GM23338 (cell line): ENCODE results near the gene LRP1B. TPM values are rescaled to one million over a fixed set of nuclear protein-coding genes. Genes with fewer than 3 reads are reported as not detected.

Experiments
- ATAC-seq: fragments of 200-7000 bp; cut with Tn5 transposase; 3 replicates; pipeline ENCODE4 v1.9.1; 2020
- DNase-seq: peaks from one replicate; pipeline ENCODE4 v3.0.0-alpha.2; 2015; ENCODE audit warnings: low spot score
- H2AFZ ChIP-seq: fragments of 200-600 bp; sonication (generic); 2 replicates; pipeline ENCODE4 v1.8.0; 2016; ENCODE audit warnings: antibody characterized with exemption, mild to moderate bottlenecking, moderate library complexity
- H3F3A ChIP-seq: fragments of 200-600 bp; sonication (generic); replicated peaks from 2 replicates; pipeline ENCODE4 v1.8.0; 2017; ENCODE audit warnings: antibody characterized with exemption, mixed run types, low read depth
- H3K27ac ChIP-seq: fragments of 200-600 bp; sonication (generic); 2 replicates; pipeline ENCODE4 v1.6.1; 2016; ENCODE audit warnings: low read depth
- H3K27me3 ChIP-seq: fragments of 200-600 bp; sonication (generic); 2 replicates; pipeline ENCODE4 v1.8.0; 2016; ENCODE audit warnings: mild to moderate bottlenecking, mixed run types, moderate library complexity; ENCODE audit not compliant: insufficient read depth
- H3K36me3 ChIP-seq: fragments of 200-600 bp; sonication (generic); 2 replicates; pipeline ENCODE4 v1.8.0; 2016; ENCODE audit warnings: mild to moderate bottlenecking; ENCODE audit not compliant: insufficient read depth
- H3K4me1 ChIP-seq: fragments of 200-600 bp; sonication (generic); 2 replicates; pipeline ENCODE4 v1.8.0; 2016; ENCODE audit warnings: mild to moderate bottlenecking, moderate library complexity; ENCODE audit not compliant: insufficient read depth
- H3K4me2 ChIP-seq: fragments of 200-600 bp; sonication (generic); 2 replicates; pipeline ENCODE4 v1.7.1; 2017; ENCODE audit warnings: mixed run types
- H3K4me3 ChIP-seq: fragments of 200-600 bp; sonication (generic); 2 replicates; pipeline ENCODE4 v1.6.1; 2016; ENCODE audit warnings: mixed run types
- H3K79me2 ChIP-seq: fragments of 200-600 bp; sonication (generic); replicated peaks from 2 replicates; pipeline ENCODE4 v1.8.0; 2017; ENCODE audit warnings: mild to moderate bottlenecking; ENCODE audit not compliant: insufficient read depth
- H3K9me2 ChIP-seq: fragments of 200-600 bp; sonication (generic); 2 replicates; pipeline ENCODE4 v1.8.0; 2017; ENCODE audit not compliant: insufficient read depth
- H4K20me1 ChIP-seq: fragments of 200-600 bp; sonication (generic); replicated peaks from 2 replicates; pipeline ENCODE4 v1.8.0; 2017; ENCODE audit warnings: mild to moderate bottlenecking; ENCODE audit not compliant: insufficient read depth
- H3K27ac Mint-ChIP-seq: 2 replicates; pipeline ENCODE4 v1.8.0; 2020; ENCODE audit warnings: inconsistent platforms, mild to moderate bottlenecking, moderate library complexity, mixed read lengths
- H3K27me3 Mint-ChIP-seq: 3 replicates; pipeline ENCODE4 v1.8.0; 2022; ENCODE audit warnings: low read depth, mild to moderate bottlenecking, moderate library complexity, mixed read lengths, inconsistent platforms; ENCODE audit not compliant: insufficient read depth, poor library complexity
- H3K36me3 Mint-ChIP-seq: 3 replicates; pipeline ENCODE4 v1.8.0; 2021; ENCODE audit warnings: low read depth, mild to moderate bottlenecking, inconsistent platforms, moderate library complexity, mixed read lengths
- H3K4me1 Mint-ChIP-seq: 3 replicates; pipeline ENCODE4 v1.8.0; 2020; ENCODE audit warnings: mild to moderate bottlenecking, inconsistent platforms, mixed read lengths
- H3K4me3 Mint-ChIP-seq: 3 replicates; pipeline ENCODE4 v1.8.0; 2021; ENCODE audit warnings: moderate library complexity, mild to moderate bottlenecking, inconsistent platforms, mixed read lengths
- H3K9me3 Mint-ChIP-seq: 3 replicates; pipeline ENCODE4 v1.8.0; 2020; ENCODE audit warnings: moderate library complexity, mild to moderate bottlenecking, inconsistent platforms, mixed read lengths
- EZH2 ChIP-seq: fragments of 200-600 bp; sonication (generic); IDR thresholded peaks from one replicate; pipeline ENCODE4 v1.8.0; 2017; ENCODE audit warnings: antibody characterized with exemption, mild to moderate bottlenecking, low read depth; ENCODE audit not compliant: unreplicated experiment
- JUNB ChIP-seq: IDR thresholded peaks from one replicate; pipeline ENCODE4 v1.6.1; 2016; ENCODE audit warnings: antibody characterized with exemption; ENCODE audit not compliant: unreplicated experiment
- NANOG ChIP-seq: IDR thresholded peaks from 2 replicates; pipeline ENCODE4 v1.6.1; 2016; ENCODE audit warnings: antibody characterized with exemption, borderline replicate concordance
- STAT1 ChIP-seq: IDR thresholded peaks from one replicate; pipeline ENCODE4 v1.6.1; 2016; ENCODE audit warnings: antibody characterized with exemption; ENCODE audit not compliant: unreplicated experiment
- polyA plus RNA-seq: library from polyadenylated mRNA; unstranded; fragments of >200 nt; fragmentation: Nextera tagmentation; extraction: Ambion mirVana; gene quantifications from 2 replicates; pipeline ENCODE4 v1.2.1, GENCODE V29; 2016
- total RNA-seq: library from RNA; depleted of rRNA; stranded (reverse); fragments of >200 nt; shearing (Covaris generic); gene quantifications from 2 replicates; pipeline ENCODE4 v1.2.3, GENCODE V29; 2014
- TF ChIP-seq, protein P1 (sequence below): fragments of 250-450 bp; sonication (Bioruptor Pico); IDR thresholded peaks from 2 replicates; pipeline ENCODE4 v1.5.0; 2020; ENCODE audit warnings: mild to moderate bottlenecking, moderate library complexity
- TF ChIP-seq, protein P2 (sequence below): IDR thresholded peaks from 2 replicates; pipeline ENCODE4 v1.6.1; 2016; ENCODE audit warnings: antibody characterized with exemption
- TF ChIP-seq, protein P3 (sequence below), 2 experiments: fragments of 200-600 bp in 1 of 2; sonication (generic) in 1 of 2; conservative IDR thresholded peaks; 2 replicates each; pipeline versions ENCODE4 v1.5.1 to v1.6.1; 2016 to 2017; ENCODE audit warnings: antibody characterized with exemption in 2 of 2, low read depth in 2 of 2, mild to moderate bottlenecking in 2 of 2, moderate library complexity in 1 of 2

The LRP1B gene
- total and polyA plus RNA-seq, 2 experiments from 2014 or later: 0.15 to 0.97 TPM

DNA sequence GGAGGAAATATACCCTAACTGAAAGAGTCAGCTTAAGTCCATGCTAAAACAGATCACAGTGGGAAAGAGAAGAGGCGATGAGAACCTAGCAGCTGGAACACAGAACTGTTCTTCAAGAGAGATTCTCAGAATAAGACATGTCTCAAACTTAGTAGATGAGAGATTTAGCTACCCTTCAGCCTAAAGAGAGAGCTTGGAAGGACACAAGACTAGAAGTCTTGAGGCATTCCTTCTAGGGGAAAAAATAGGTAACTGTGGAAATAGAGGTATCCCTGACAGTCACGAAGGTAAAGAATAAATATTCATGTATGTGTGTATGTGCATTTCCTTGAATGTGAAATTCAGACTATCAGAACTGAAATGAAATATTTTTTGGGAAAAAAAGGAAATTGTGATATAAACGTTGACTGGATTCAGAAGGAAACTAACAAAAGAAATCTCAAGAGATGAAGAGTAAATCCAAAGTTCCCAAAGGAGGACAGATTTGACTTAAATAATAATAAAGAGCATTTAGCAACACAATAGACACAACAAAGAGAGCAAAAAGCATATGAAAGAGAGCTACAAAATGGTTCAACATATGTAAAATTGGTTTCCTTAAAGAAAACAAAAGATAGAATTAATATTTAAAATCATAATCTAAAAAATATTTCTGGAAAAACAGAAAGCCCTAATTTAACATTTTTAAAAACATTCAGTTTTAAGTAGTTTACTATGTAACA is 258.7 kb downstream of the LRP1B start:
- peaks cover 30% of the 10 kb centered on the region for H3K4me1 Mint-ChIP-seq
- H3K79me2 ChIP-seq: no peaks in the 10 kb centered on the region
- H3F3A ChIP-seq: no peaks in the 10 kb centered on the region
- TF ChIP-seq JUNB (no peak), NANOG (peak; percentile 42; the same call in 1 of the 2 replicates)
- TF ChIP-seq, protein P1, sequence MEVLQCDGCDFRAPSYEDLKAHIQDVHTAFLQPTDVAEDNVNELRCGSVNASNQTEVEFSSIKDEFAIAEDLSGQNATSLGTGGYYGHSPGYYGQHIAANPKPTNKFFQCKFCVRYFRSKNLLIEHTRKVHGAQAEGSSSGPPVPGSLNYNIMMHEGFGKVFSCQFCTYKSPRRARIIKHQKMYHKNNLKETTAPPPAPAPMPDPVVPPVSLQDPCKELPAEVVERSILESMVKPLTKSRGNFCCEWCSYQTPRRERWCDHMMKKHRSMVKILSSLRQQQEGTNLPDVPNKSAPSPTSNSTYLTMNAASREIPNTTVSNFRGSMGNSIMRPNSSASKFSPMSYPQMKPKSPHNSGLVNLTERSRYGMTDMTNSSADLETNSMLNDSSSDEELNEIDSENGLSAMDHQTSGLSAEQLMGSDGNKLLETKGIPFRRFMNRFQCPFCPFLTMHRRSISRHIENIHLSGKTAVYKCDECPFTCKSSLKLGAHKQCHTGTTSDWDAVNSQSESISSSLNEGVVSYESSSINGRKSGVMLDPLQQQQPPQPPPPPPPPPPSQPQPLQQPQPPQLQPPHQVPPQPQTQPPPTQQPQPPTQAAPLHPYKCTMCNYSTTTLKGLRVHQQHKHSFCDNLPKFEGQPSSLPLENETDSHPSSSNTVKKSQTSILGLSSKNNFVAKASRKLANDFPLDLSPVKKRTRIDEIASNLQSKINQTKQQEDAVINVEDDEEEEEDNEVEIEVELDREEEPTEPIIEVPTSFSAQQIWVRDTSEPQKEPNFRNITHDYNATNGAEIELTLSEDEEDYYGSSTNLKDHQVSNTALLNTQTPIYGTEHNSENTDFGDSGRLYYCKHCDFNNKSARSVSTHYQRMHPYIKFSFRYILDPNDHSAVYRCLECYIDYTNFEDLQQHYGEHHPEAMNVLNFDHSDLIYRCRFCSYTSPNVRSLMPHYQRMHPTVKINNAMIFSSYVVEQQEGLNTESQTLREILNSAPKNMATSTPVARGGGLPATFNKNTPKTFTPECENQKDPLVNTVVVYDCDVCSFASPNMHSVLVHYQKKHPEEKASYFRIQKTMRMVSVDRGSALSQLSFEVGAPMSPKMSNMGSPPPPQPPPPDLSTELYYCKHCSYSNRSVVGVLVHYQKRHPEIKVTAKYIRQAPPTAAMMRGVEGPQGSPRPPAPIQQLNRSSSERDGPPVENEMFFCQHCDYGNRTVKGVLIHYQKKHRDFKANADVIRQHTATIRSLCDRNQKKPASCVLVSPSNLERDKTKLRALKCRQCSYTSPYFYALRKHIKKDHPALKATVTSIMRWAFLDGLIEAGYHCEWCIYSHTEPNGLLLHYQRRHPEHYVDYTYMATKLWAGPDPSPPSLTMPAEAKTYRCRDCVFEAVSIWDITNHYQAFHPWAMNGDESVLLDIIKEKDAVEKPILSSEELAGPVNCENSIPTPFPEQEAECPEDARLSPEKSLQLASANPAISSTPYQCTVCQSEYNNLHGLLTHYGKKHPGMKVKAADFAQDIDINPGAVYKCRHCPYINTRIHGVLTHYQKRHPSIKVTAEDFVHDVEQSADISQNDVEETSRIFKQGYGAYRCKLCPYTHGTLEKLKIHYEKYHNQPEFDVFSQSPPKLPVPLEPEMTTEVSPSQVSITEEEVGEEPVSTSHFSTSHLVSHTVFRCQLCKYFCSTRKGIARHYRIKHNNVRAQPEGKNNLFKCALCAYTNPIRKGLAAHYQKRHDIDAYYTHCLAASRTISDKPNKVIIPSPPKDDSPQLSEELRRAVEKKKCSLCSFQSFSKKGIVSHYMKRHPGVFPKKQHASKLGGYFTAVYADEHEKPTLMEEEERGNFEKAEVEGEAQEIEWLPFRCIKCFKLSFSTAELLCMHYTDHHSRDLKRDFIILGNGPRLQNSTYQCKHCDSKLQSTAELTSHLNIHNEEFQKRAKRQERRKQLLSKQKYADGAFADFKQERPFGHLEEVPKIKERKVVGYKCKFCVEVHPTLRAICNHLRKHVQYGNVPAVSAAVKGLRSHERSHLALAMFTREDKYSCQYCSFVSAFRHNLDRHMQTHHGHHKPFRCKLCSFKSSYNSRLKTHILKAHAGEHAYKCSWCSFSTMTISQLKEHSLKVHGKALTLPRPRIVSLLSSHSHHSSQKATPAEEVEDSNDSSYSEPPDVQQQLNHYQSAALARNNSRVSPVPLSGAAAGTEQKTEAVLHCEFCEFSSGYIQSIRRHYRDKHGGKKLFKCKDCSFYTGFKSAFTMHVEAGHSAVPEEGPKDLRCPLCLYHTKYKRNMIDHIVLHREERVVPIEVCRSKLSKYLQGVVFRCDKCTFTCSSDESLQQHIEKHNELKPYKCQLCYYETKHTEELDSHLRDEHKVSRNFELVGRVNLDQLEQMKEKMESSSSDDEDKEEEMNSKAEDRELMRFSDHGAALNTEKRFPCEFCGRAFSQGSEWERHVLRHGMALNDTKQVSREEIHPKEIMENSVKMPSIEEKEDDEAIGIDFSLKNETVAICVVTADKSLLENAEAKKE: peak; percentile 40; the same call in 1 of the 2 replicates
- H3K27ac Mint-ChIP-seq: peak overlapping the region; percentile 79
- no peaks in the 10 kb centered on the region for H3K9me3 Mint-ChIP-seq
- H3K36me3 Mint-ChIP-seq: no peaks in the 10 kb centered on the region
- no peaks in the 10 kb centered on the region for H3K27me3 ChIP-seq
- peak overlapping the region; percentile 83 for H3K27ac ChIP-seq
- peak overlapping the region; percentile 34 for H3K4me3 ChIP-seq
- no peaks in the 10 kb centered on the region for H3K9me2 ChIP-seq
- H3K36me3 ChIP-seq: no peaks in the 10 kb centered on the region
- H3K4me3 Mint-ChIP-seq: peak overlapping the region; percentile 46
- no peaks in the 10 kb centered on the region for H4K20me1 ChIP-seq
- peak; percentile 44 for DNase-seq
- H2AFZ ChIP-seq: no peak overlapping the region
- H3K27me3 Mint-ChIP-seq: no peaks in the 10 kb centered on the region
- H3K4me2 ChIP-seq: peak overlapping the region; percentile 67
- H3K4me1 ChIP-seq: peaks cover 33% of the 10 kb centered on the region
- peak; percentile 68 for ATAC-seq

DNA sequence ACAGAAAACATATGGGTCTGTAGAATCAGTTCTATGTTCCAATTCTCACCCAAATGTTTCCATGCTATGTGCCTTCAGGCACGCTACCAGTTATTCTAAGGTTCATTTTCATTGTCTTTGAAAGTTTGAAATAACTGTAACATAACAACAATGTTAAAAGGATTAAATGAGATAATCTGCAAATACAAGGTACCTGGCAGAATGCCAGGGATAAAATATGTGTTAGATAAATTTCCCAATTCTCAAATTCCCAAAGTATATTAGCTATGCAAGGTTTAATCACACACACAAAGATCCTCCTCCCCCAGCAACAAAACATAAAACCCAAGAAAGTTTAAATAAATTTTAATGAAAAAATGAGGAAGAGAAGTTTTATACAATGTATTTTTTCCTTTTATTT is 261.2 kb downstream of the LRP1B start:
- Histone ChIP-seq H3F3A (no peaks in the 10 kb centered on the region), H3K4me3 (no peak overlapping the region), H3K36me3 (no peaks in the 10 kb centered on the region), H3K27ac (no peak overlapping the region), H3K27me3 (no peaks in the 10 kb centered on the region), H3K9me2 (no peaks in the 10 kb centered on the region), H3K79me2 (no peaks in the 10 kb centered on the region), H3K4me1 (peaks cover 33% of the 10 kb centered on the region), H2AFZ (no peak overlapping the region), H4K20me1 (no peaks in the 10 kb centered on the region), H3K4me2 (no peak overlapping the region)
- H3K27ac Mint-ChIP-seq: peak overlapping the region; percentile 70; the same call in 1 of the 2 replicates
- no peaks in the 10 kb centered on the region for H3K9me3 Mint-ChIP-seq
- DNase-seq: no peak
- H3K4me3 Mint-ChIP-seq: no peak overlapping the region
- H3K36me3 Mint-ChIP-seq: 0 out of 3 replicates have a peak, but pooled peaks cover 8% of the 10 kb centered on the region
- peaks cover 3% of the 10 kb centered on the region for H3K27me3 Mint-ChIP-seq
- ATAC-seq: no peak
- peaks cover 30% of the 10 kb centered on the region for H3K4me1 Mint-ChIP-seq
- TF ChIP-seq EZH2: no peak
- TF ChIP-seq, protein P2, sequence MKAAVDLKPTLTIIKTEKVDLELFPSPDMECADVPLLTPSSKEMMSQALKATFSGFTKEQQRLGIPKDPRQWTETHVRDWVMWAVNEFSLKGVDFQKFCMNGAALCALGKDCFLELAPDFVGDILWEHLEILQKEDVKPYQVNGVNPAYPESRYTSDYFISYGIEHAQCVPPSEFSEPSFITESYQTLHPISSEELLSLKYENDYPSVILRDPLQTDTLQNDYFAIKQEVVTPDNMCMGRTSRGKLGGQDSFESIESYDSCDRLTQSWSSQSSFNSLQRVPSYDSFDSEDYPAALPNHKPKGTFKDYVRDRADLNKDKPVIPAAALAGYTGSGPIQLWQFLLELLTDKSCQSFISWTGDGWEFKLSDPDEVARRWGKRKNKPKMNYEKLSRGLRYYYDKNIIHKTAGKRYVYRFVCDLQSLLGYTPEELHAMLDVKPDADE: no peak
- no peak for TF ChIP-seq NANOG
- no peak for TF ChIP-seq STAT1
- TF ChIP-seq, protein P3, sequence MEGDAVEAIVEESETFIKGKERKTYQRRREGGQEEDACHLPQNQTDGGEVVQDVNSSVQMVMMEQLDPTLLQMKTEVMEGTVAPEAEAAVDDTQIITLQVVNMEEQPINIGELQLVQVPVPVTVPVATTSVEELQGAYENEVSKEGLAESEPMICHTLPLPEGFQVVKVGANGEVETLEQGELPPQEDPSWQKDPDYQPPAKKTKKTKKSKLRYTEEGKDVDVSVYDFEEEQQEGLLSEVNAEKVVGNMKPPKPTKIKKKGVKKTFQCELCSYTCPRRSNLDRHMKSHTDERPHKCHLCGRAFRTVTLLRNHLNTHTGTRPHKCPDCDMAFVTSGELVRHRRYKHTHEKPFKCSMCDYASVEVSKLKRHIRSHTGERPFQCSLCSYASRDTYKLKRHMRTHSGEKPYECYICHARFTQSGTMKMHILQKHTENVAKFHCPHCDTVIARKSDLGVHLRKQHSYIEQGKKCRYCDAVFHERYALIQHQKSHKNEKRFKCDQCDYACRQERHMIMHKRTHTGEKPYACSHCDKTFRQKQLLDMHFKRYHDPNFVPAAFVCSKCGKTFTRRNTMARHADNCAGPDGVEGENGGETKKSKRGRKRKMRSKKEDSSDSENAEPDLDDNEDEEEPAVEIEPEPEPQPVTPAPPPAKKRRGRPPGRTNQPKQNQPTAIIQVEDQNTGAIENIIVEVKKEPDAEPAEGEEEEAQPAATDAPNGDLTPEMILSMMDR (conservative IDR thresholded peaks at IDR 0.05; ENCODE audit: low read depth in 2 of 2): no peak
